Epithelial cell of proximal tubule (primary cell): ENCODE results near the gene PHACTR4. TPM values are rescaled to one million over a fixed set of nuclear protein-coding genes. Genes with fewer than 3 reads are reported as not detected.
"Not testable (repeated sequence)": the region's sequence is repeated elsewhere in the genome, so short reads cannot be mapped to it uniquely, and the experiment has no call there.

Experiments
- DNase-seq: peaks from one replicate; pipeline ENCODE4 v3.0.0-alpha.2; 2011; ENCODE audit warnings: low read depth
- H3K4me3 ChIP-seq: 2 replicates; pipeline ENCODE4 v1.5.1; 2011; ENCODE audit warnings: low read depth, mild to moderate bottlenecking, low read length
- CTCF ChIP-seq: conservative IDR thresholded peaks from 2 replicates; pipeline ENCODE4 v1.5.1; 2012; ENCODE audit warnings: low read depth, mild to moderate bottlenecking, low read length
- total RNA-seq: library from RNA; depleted of rRNA; stranded (reverse); fragments of >200 nt; gene quantifications from 2 replicates; pipeline ENCODE4 v1.2.3, GENCODE V29; 2015

PHACTR4 gene
- total RNA-seq, 1 donor from 2014 or later = 35.9 TPM

GRCh38 chr1:28510273-28510969 is 140.9 kb downstream of the PHACTR4 start:
- no peak for DNase-seq
- H3K4me3 ChIP-seq = peak overlapping the region; percentile 83

GRCh38 chr1:28510970-28511440 is 141.5 kb downstream of the PHACTR4 start:
- H3K4me3 ChIP-seq = no peak overlapping the region
- TF ChIP-seq CTCF = no peak
- no peak for DNase-seq

More at GRCh38 chr1:28510273-28510969, 140.9 kb downstream of the PHACTR4 start:
- no peak for TF ChIP-seq CTCF

GRCh38 chr1:28512058-28512611 is 142.6 kb downstream of the PHACTR4 start:
- no peak for TF ChIP-seq CTCF
- no peak for DNase-seq
- H3K4me3 ChIP-seq = no peak overlapping the region

- not testable (repeated sequence) for H3K4me3 ChIP-seq, DNase-seq
Observed at GRCh38 chr1:28514445-28514933, 144.9 kb downstream of the PHACTR4 start.

- no peak for DNase-seq
- no peak for TF ChIP-seq CTCF
- no peak overlapping the region for H3K4me3 ChIP-seq
Observed at GRCh38 chr1:28516518-28516956, 147.0 kb downstream of the PHACTR4 start.

GRCh38 chr1:28517649-28517999 is 148.1 kb downstream of the PHACTR4 start:
- TF ChIP-seq CTCF = no peak
- peak overlapping the region; percentile 79 for H3K4me3 ChIP-seq
- no peak for DNase-seq

- TF ChIP-seq CTCF = peak; percentile 94
- no peak for DNase-seq
- H3K4me3 ChIP-seq = peak overlapping the region; percentile 79
Observed at GRCh38 chr1:28518000-28518744, 148.6 kb downstream of the PHACTR4 start.
